A549 (cell line): Measurements from ENCODE around the gene FBXO24. TPM values are rescaled to one million over a fixed set of nuclear protein-coding genes. Genes with fewer than 3 reads are reported as not detected.

Source experiments
- ATAC-seq, 2 experiments: fragments of 200-7000 bp in 1 of 2; fragments of >200 bp in 1 of 2; cut with Nextera tagmentation in 1 of 2; cut with Tn5 transposase in 1 of 2; 3 replicates each; pipeline versions ENCODE4 v1.8.0 to v1.9.1; 2018 to 2020; ENCODE audit warnings: mild to moderate bottlenecking in 1 of 2, moderate library complexity in 1 of 2
- CTCF ChIA-PET: fragments of 300-600 bp; sonication (Branson Sonifier 250); formaldehyde crosslinking; extraction: SDS; loops from one replicate; lab custom pipeline; 2021; ENCODE audit warnings: antibody characterized with exemption, inconsistent platforms; lab: Yijun Ruan, JAX
- POLR2A ChIA-PET: fragments of 350-600 bp; formaldehyde crosslinking; extraction: SDS; loops from one replicate; lab custom pipeline; 2021; ENCODE audit warnings: antibody characterized with exemption, inconsistent platforms; lab: Yijun Ruan, JAX
- DNase-seq, 2 experiments: peaks; one replicate each; pipeline versions ENCODE4 v3.0.0 to v3.0.0-alpha.2; 2011 to 2016; ENCODE audit warnings: low read depth in 1 of 2, low spot score in 1 of 2
- FAIRE-seq: peaks from 2 replicates; lab custom pipeline; 2011; peaks lifted over from hg19 to GRCh38; lab: Jason Lieb, UNC
- H3K27ac ChIP-seq, 2 experiments: fragments of >200 bp; sonication (Bioruptor Twin); formaldehyde crosslinking; 3 replicates each; pipeline ENCODE4 v1.5.1; 2016 to 2017
- H3K4me1 ChIP-seq: fragments of >200 bp; sonication (Bioruptor Twin); formaldehyde crosslinking; 3 replicates; pipeline ENCODE4 v1.6.1; 2016
- H3K4me2 ChIP-seq: fragments of >200 bp; sonication (Bioruptor Twin); formaldehyde crosslinking; 3 replicates; pipeline ENCODE4 v1.6.1; 2016
- H3K4me3 ChIP-seq: fragments of >200 bp; sonication (Bioruptor Twin); formaldehyde crosslinking; 3 replicates; pipeline ENCODE4 v1.5.1; 2016
- H3K9me3 ChIP-seq: fragments of >200 bp; sonication (Bioruptor Twin); formaldehyde crosslinking; 3 replicates; pipeline ENCODE4 v1.6.1; 2016
- CBX8 ChIP-seq: fragments of 200-600 bp; sonication (generic); IDR thresholded peaks from 2 replicates; pipeline ENCODE4 v1.6.1; 2016
- CHD4 ChIP-seq: fragments of 200-600 bp; sonication (generic); IDR thresholded peaks from 2 replicates; pipeline ENCODE4 v1.6.1; 2016; ENCODE audit warnings: antibody characterized with exemption, mild to moderate bottlenecking, borderline replicate concordance
- ESRRA ChIP-seq: fragments of 150-350 bp; IDR thresholded peaks from 2 replicates; pipeline ENCODE4 v1.6.1; 2014; ENCODE audit warnings: mild to moderate bottlenecking, low read length, borderline replicate concordance
- FOSL2 ChIP-seq, 2 experiments: fragments of 450-650 bp in 1 of 2; fragments of >200 bp in 1 of 2; sonication (Bioruptor Twin) in 1 of 2; formaldehyde crosslinking; IDR thresholded peaks; 2 replicates each; pipeline versions ENCODE4 v1.5.0 to v1.6.1; 2016 to 2020; ENCODE audit warnings: mild to moderate bottlenecking in 1 of 2, moderate library complexity in 1 of 2
- FOXS1 ChIP-seq: fragments of 250-450 bp; sonication (Bioruptor Pico); IDR thresholded peaks from 2 replicates; pipeline ENCODE4 v1.5.0; 2020; ENCODE audit warnings: mild to moderate bottlenecking, moderate library complexity
- GATA3 ChIP-seq: IDR thresholded peaks from 2 replicates; pipeline ENCODE4 v1.6.1; 2012; ENCODE audit warnings: borderline replicate concordance
- HDAC2 ChIP-seq: fragments of 200-600 bp; sonication (generic); IDR thresholded peaks from 2 replicates; pipeline ENCODE4 v1.6.1; 2016
- HOXB13 ChIP-seq: fragments of 250-450 bp; sonication (Bioruptor Pico); IDR thresholded peaks from 2 replicates; pipeline ENCODE4 v1.5.0; 2020; ENCODE audit warnings: low read depth, mild to moderate bottlenecking, moderate library complexity
- JUNB ChIP-seq: fragments of >200 bp; sonication (Bioruptor Twin); formaldehyde crosslinking; IDR thresholded peaks from 2 replicates; pipeline ENCODE4 v1.6.1; 2016
- KDM1A ChIP-seq: fragments of 200-600 bp; sonication (generic); IDR thresholded peaks from 2 replicates; pipeline ENCODE4 v1.6.1; 2016; ENCODE audit warnings: low read depth, mild to moderate bottlenecking
- KDM5A ChIP-seq: fragments of 200-600 bp; sonication (generic); IDR thresholded peaks from 2 replicates; pipeline ENCODE4 v1.6.1; 2016; ENCODE audit warnings: antibody characterized with exemption, mild to moderate bottlenecking
- MAFK ChIP-seq: fragments of 450-650 bp; IDR thresholded peaks from 2 replicates; pipeline ENCODE4 v1.6.1; 2014; ENCODE audit not compliant: partially characterized antibody
- MAZ ChIP-seq: fragments of 150-350 bp; IDR thresholded peaks from 2 replicates; pipeline ENCODE4 v1.6.1; 2014; ENCODE audit warnings: antibody characterized with exemption, low read depth, low read length, borderline replicate concordance
- MYC ChIP-seq: IDR thresholded peaks from 2 replicates; pipeline ENCODE4 v1.6.1; 2012; ENCODE audit warnings: mild to moderate bottlenecking, inconsistent platforms, low read length, improper control_type of control experiment, borderline replicate concordance
- NPAS2 ChIP-seq: fragments of 250-450 bp; sonication (Bioruptor Pico); IDR thresholded peaks from 2 replicates; pipeline ENCODE4 v1.8.0; 2022; ENCODE audit warnings: mild to moderate bottlenecking, moderate library complexity, borderline replicate concordance
- PHF8 ChIP-seq: fragments of 200-600 bp; sonication (generic); IDR thresholded peaks from 2 replicates; pipeline ENCODE4 v1.6.1; 2016; ENCODE audit warnings: low read depth, mild to moderate bottlenecking, antibody characterized with exemption, moderate library complexity, borderline replicate concordance
- RARB ChIP-seq: fragments of 250-450 bp; sonication (Bioruptor Pico); IDR thresholded peaks from 2 replicates; pipeline ENCODE4 v1.8.0; 2021; ENCODE audit warnings: mild to moderate bottlenecking, moderate library complexity
- RFX5 ChIP-seq: fragments of 450-650 bp; IDR thresholded peaks from 2 replicates; pipeline ENCODE4 v1.7.1; 2014; ENCODE audit warnings: antibody characterized with exemption, mild to moderate bottlenecking, moderate library complexity
- ZFP36 ChIP-seq: fragments of 450-650 bp; IDR thresholded peaks from 2 replicates; pipeline ENCODE4 v1.6.1; 2014; ENCODE audit warnings: borderline replicate concordance; ENCODE audit not compliant: partially characterized antibody
- ZNF302 ChIP-seq: fragments of 250-450 bp; sonication (Bioruptor Pico); IDR thresholded peaks from 2 replicates; pipeline ENCODE4 v1.9.0; 2021; ENCODE audit warnings: inconsistent platforms, mild to moderate bottlenecking, moderate library complexity
- ZSCAN20 ChIP-seq: fragments of 250-450 bp; sonication (Bioruptor Pico); IDR thresholded peaks from 2 replicates; pipeline ENCODE4 v1.8.0; 2022; ENCODE audit warnings: mild to moderate bottlenecking, moderate library complexity
- WGBS: methylation state at CpG from one replicate; pipeline ENCODE4 v1.1.6; 2017; ENCODE audit errors: missing lambda C conversion rate; 5-methylcytosine and 5-hydroxymethylcytosine counted together
- polyA plus RNA-seq, 4 experiments: library from polyadenylated mRNA; depleted of rRNA in 3 of 4; stranded (reverse); fragments of >200 nt; fragmentation: RNase III in 1 of 4; extraction: RNeasy Plus Mini Kit Qiagen cat#74134 plus additional on column Dnase treatment in 1 of 4; gene quantifications; 2 replicates in 3 of 4; 3 replicates in 1 of 4; pipeline ENCODE4 v1.2.3, GENCODE V29; 2011 to 2017
- TF ChIP-seq, protein P1 (sequence below): IDR thresholded peaks from 2 replicates; pipeline ENCODE4 v1.6.1; 2012
- TF ChIP-seq, protein P2 (sequence below): fragments of >200 bp; sonication (Bioruptor Twin); formaldehyde crosslinking; IDR thresholded peaks from 2 replicates; pipeline ENCODE4 v1.6.1; 2016

The FBXO24 gene
- polyA plus RNA-seq, 2 of the 4 experiments (the other 2 are of a cell fraction) = 0.19 to 0.52 TPM

DNA sequence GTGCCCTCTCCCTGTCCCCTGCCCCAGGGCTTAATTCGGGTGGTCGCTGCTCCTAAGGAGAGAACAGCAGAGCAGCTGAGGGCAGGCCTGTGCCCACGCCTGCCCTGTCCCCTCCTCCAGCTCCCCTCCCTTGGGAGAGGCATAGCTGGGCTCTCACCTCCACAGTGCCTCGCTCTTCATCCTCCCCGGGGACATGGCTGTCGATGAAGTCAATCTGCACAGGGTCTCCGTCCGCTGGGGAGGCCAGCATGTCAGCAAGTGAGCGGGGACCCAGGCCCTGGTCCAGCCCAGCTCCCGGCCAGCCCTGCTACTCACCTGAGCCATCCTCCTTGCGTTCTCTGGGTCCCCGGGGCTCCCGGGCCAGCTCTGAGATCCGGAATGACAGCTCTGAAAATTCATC is 8.6 kb upstream of the FBXO24 start:
- 82% methylated on average over 13 of the region's 14 CpGs for WGBS
- no peak overlapping the region for H3K4me2 ChIP-seq
- ChIA-PET CTCF (interaction anchor here (1.1 to 4.2 kb wide), 7 partner anchors 11 to 109 kb away, joined by 3 to 32 read pairs (median 4); no protein-coding TSS in a partner anchor), POLR2A (interaction anchor here (2.8 kb wide), 1 partner anchor 8 kb away, joined by 21 read pairs; the partner anchor contains the start of genes FBXO24 and LRCH4)
- no peak overlapping the region for H3K27ac ChIP-seq
- no peak for DNase-seq
- TF ChIP-seq NPAS2 = no peak
- TF ChIP-seq KDM5A = no peak
- TF ChIP-seq GATA3 = no peak
- TF ChIP-seq HDAC2 = no peak
- TF ChIP-seq MAZ = no peak
- ATAC-seq = 0 out of 6 replicates have a peak, but pooled peaks of 1 of the 2 experiments have one; percentile 9
- H3K4me1 ChIP-seq = no peaks in the 10 kb centered on the region
- H3K4me3 ChIP-seq = no peak overlapping the region
- no peaks in the 10 kb centered on the region for H3K9me3 ChIP-seq
- no peak for FAIRE-seq

DNA sequence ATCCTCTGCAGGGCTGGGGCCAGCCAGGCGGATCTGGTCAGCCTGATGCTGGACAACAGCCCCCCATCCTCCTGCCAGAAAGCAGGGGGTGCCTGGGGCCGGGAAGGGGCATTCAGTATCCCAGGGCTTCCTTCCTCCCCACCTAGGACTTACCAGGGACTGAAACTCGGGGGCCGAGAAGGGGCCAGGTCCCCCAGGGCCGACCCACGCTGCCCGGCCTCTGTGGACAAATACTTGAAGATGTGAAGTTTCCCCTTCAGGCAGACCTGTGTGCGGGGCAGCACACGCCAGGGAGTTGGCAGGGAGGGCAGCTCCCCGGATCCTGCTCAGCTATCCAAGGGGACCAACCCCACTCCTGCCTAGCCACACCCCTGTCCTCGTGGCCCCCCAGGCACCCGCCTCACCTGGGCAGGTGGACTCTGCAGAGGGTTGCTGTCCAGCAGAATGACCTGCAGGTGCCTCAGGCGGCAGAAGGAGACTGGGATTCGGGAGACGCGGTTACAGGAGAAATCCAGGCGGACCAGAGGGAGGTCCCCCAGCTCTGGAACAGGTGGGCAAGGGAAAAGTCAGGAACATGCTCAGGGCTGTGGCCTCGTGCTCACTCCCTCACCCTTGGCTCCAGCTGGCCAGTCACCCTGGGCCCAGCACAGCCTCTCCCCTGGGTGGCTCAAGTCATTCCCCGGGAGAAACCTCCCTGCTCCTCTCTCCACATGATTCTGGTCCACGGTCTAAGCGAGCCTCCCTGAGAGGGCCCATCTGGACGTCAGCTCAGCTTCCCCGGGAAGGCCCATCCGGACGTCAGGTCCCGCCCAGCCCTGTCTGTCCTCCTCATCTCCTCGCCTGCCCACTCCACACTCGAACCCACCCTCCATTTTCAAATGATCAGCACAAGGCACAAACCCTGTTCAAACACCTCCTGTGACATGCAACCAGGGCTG is 7.6 kb upstream of the FBXO24 start:
- FAIRE-seq (no peak), ATAC-seq (no peak), DNase-seq (no peak)
- no peaks in the 10 kb centered on the region for H3K9me3 ChIP-seq
- no peak overlapping the region for H3K4me3 ChIP-seq
- no peaks in the 10 kb centered on the region for H3K4me1 ChIP-seq
- H3K4me2 ChIP-seq = no peak overlapping the region
- ChIA-PET POLR2A (interaction anchor here (2.8 kb wide), 1 partner anchor 7 kb away, joined by 21 read pairs; the partner anchor contains the start of genes FBXO24 and LRCH4), CTCF (interaction anchor here (0.8 to 4.2 kb wide), 6 partner anchors 10 to 110 kb away, joined by 3 to 32 read pairs (median 5); no protein-coding TSS in a partner anchor)
- H3K27ac ChIP-seq = no peak overlapping the region
- TF ChIP-seq FOSL2 (IDR thresholded peaks at IDR 0.05) = no peak
- TF ChIP-seq FOSL2 (CRISPR knock-in tag; IDR thresholded peaks at IDR 0.05) = no peak
- no peak for TF ChIP-seq KDM5A
- no peak for TF ChIP-seq ZSCAN20
- no peak for TF ChIP-seq CHD4
- no peak for TF ChIP-seq JUNB
- TF ChIP-seq HOXB13 (CRISPR knock-in tag) = no peak
- no peak for TF ChIP-seq RFX5
- TF ChIP-seq FOXS1 (CRISPR knock-in tag) = no peak
- TF ChIP-seq MYC = no peak
- TF ChIP-seq ESRRA = no peak
- no peak for TF ChIP-seq MAFK
- WGBS = 93% methylated on average over 21 of the region's 28 CpGs

DNA sequence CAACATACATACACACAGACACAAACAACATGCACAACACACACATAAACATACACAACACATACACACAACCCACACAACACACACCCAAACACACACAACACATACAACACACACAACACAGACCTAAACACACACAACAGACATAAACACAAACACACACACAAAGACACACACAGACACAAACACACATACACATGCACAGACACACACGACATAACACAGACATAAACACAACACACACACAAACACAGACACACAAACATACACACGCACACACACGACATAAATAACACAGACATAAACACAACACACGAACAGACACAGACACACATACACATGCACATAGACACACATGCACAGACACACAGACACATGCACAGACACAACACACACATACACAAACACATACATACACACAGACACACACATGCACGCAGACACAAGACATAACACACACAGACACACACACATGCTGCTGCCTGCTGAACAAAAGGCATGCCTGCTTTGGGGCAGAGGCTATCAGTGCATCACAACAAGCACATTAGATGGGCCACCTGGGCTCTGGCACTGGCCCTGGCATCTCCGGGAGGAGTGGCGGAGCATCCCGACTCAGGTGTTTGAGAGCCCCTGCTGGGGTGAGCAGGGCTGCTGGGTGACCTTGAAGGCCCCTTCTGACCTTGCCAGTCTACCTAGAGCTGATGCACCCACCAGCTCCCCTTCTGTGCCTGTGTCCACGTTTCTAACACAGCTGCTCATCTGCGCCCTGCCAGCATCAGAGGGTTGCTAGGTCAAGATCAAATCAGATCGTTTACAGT is 5.5 kb upstream of the FBXO24 start:
- CTCF ChIA-PET = interaction anchor here (1.0 to 10.1 kb wide), 4 partner anchors 17 to 112 kb away, joined by 3 to 135 read pairs (median 4); no protein-coding TSS in a partner anchor
- peaks cover 15% of the 10 kb centered on the region for H3K4me1 ChIP-seq
- POLR2A ChIA-PET = no interaction called here
- WGBS = 79% methylated on average over 8 of the region's 11 CpGs
- no peaks in the 10 kb centered on the region for H3K9me3 ChIP-seq
- no peak for DNase-seq
- FAIRE-seq = peak; percentile 7
- no peak overlapping the region for H3K27ac ChIP-seq
- TF ChIP-seq PHF8 = no peak
- TF ChIP-seq, protein P1, sequence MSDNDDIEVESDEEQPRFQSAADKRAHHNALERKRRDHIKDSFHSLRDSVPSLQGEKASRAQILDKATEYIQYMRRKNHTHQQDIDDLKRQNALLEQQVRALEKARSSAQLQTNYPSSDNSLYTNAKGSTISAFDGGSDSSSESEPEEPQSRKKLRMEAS = no peak
- TF ChIP-seq RARB = no peak
- no peak for TF ChIP-seq JUNB
- TF ChIP-seq ZNF302 (CRISPR knock-in tag) = no peak
- TF ChIP-seq RFX5 = no peak
- no peak for TF ChIP-seq CBX8
- TF ChIP-seq KDM5A = no peak
- no peak for TF ChIP-seq ZFP36
- TF ChIP-seq KDM1A = no peak
- TF ChIP-seq, protein P2, sequence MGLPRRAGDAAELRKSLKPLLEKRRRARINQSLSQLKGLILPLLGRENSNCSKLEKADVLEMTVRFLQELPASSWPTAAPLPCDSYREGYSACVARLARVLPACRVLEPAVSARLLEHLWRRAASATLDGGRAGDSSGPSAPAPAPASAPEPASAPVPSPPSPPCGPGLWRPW = no peak
- TF ChIP-seq MAFK = no peak
- no peak for ATAC-seq
- H3K4me2 ChIP-seq = no peak overlapping the region
- H3K4me3 ChIP-seq = no peak overlapping the region
